Lower leg skin (tissue), 3 donors: ENCODE measurements around the gene FANCI.

Experiments used
- CTCF ChIP-seq, 3 donors: fragments of 450-650 bp; IDR thresholded peaks; one replicate each; pipeline ENCODE4 v1.5.1; 2016; ENCODE audit warnings: antibody characterized with exemption in 3 of 3, mild to moderate bottlenecking in 3 of 3, moderate library complexity in 2 of 3
- POLR2A ChIP-seq, 2 donors: fragments of 450-650 bp; IDR thresholded peaks; one replicate each; pipeline ENCODE4 v1.6.1; 2016 to 2017; ENCODE audit warnings: antibody characterized with exemption in 2 of 2, mild to moderate bottlenecking in 1 of 2, moderate library complexity in 1 of 2

DNA sequence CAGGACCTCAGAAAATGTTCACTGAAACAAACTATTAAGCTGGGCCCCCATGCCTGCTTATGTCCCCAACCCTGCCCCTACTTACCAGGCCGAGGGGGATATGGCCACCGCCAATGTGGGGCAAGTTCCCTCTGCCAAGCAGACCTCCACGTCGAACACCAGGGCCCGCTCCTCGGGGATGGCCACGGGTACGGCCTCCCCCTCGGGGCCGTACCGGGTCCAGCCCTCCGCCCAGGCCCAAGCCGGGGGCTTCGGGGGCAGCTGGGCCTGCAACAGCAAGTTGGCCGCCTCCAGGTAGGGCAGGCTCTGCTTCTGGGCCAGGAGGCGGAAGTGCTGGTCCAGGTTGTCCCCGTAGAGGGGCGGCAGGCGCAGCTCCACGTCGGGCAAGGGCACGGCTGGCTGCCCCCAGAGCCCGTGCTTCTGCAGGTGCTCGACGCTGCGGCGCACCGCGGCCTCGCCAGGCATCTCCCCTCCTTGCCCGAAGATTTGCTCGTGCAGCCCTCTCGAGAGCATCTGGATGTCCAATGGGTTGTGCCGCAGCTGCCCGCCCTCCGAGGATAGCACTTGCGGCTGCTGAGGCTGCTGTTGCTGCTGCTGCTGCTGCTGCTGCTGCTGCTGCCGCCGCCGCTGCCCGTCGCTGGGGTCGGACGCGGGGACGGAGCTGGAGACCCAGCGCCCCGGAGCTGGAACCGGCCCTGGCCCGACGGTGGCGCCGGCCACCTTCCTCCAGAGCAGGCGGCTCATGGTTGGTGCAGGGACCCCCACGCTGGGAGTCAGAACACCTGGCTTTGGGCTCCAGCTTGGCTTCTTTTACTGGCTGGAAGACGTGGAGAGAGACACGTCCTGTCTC, 89.5 kb downstream of the FANCI start:
- TF ChIP-seq CTCF (IDR thresholded peaks at IDR 0.05): no peak
- TF ChIP-seq POLR2A (IDR thresholded peaks at IDR 0.05): no peak
